Activated T-helper 17 cell treated with anti-CD3 and anti-CD28 coated beads, Interleukin-2, amount 50 U/mL, for 72 hours (primary cell): ENCODE results near the gene KDF1. TPM values are rescaled to one million over a fixed set of nuclear protein-coding genes. Genes with fewer than 3 reads are reported as not detected.
"Not testable (repeated sequence)": the region's sequence is repeated elsewhere in the genome, so short reads cannot be mapped to it uniquely, and the experiment has no call there.

Experiments used
- ATAC-seq: fragments of 150-1000 bp; cut with Tn5 transposase; replicated peaks from 2 replicates; pipeline ENCODE4 v1.10.0; 2021; ENCODE audit warnings: mild to moderate bottlenecking, moderate library complexity
- H3K27ac Mint-ChIP-seq: one replicate; pipeline ENCODE4 v1.8.0; 2022; ENCODE audit warnings: mixed read lengths
- H3K27me3 Mint-ChIP-seq: one replicate; pipeline ENCODE4 v1.8.0; 2022; ENCODE audit warnings: mixed read lengths
- H3K36me3 Mint-ChIP-seq: one replicate; pipeline ENCODE4 v1.8.0; 2022; ENCODE audit warnings: low read depth, mild to moderate bottlenecking, mixed read lengths
- H3K4me1 Mint-ChIP-seq: one replicate; pipeline ENCODE4 v1.8.0; 2022; ENCODE audit warnings: mixed read lengths
- H3K4me3 Mint-ChIP-seq: one replicate; pipeline ENCODE4 v1.8.0; 2022; ENCODE audit warnings: mild to moderate bottlenecking, mixed read lengths
- H3K9me3 Mint-ChIP-seq: one replicate; pipeline ENCODE4 v1.8.0; 2022; ENCODE audit warnings: mixed read lengths
- total RNA-seq, 2 donors: library from RNA; stranded (reverse); gene quantifications; one replicate each; pipeline ENCODE4 v1.2.3, GENCODE V29; 2022

The KDF1 gene
- total RNA-seq, 2 donors from 2014 or later: not detected

GRCh38 chr1:26951821-26952497 lies 8.3 kb downstream of the KDF1 start:
- Mint-ChIP-seq H3K4me3 (no peak overlapping the region), H3K36me3 (no peaks in the 10 kb centered on the region), H3K4me1 (peaks cover 5% of the 10 kb centered on the region), H3K27me3 (no peaks in the 10 kb centered on the region), H3K9me3 (no peaks in the 10 kb centered on the region), H3K27ac (no peak overlapping the region)
- ATAC-seq: no peak

- Mint-ChIP-seq H3K36me3 (peaks cover 7% of the 10 kb centered on the region), H3K27me3 (no peaks in the 10 kb centered on the region), H3K4me1 (peaks cover 5% of the 10 kb centered on the region), H3K4me3 (no peak overlapping the region), H3K9me3 (no peaks in the 10 kb centered on the region), H3K27ac (no peak overlapping the region)
- no peak for ATAC-seq
Observed at GRCh38 chr1:26951216-26951615, 9.1 kb downstream of the KDF1 start.

GRCh38 chr1:26950602-26951001 lies 9.7 kb downstream of the KDF1 start:
- no peak overlapping the region for H3K4me3 Mint-ChIP-seq
- H3K27ac Mint-ChIP-seq: no peak overlapping the region
- H3K36me3 Mint-ChIP-seq: peaks cover 13% of the 10 kb centered on the region
- no peaks in the 10 kb centered on the region for H3K9me3 Mint-ChIP-seq
- peaks cover 5% of the 10 kb centered on the region for H3K4me1 Mint-ChIP-seq
- no peaks in the 10 kb centered on the region for H3K27me3 Mint-ChIP-seq
- ATAC-seq: no peak

- no peak overlapping the region for H3K4me3 Mint-ChIP-seq
- peaks cover 20% of the 10 kb centered on the region for H3K36me3 Mint-ChIP-seq
- no peak for ATAC-seq
Observed at GRCh38 chr1:26949926-26950319, 10.3 kb downstream of the KDF1 start.

GRCh38 chr1:26949266-26949925 lies 10.9 kb downstream of the KDF1 start:
- H3K4me1 Mint-ChIP-seq: peaks cover 5% of the 10 kb centered on the region
- H3K27me3 Mint-ChIP-seq: no peaks in the 10 kb centered on the region

More at GRCh38 chr1:26949926-26950319, 10.3 kb downstream of the KDF1 start:
- Mint-ChIP-seq H3K27ac (peak overlapping the region; percentile 14), H3K4me1 (peaks cover 5% of the 10 kb centered on the region), H3K27me3 (no peaks in the 10 kb centered on the region), H3K9me3 (no peaks in the 10 kb centered on the region)

GRCh38 chr1:26948725-26949057 lies 11.6 kb downstream of the KDF1 start:
- not testable (repeated sequence) for H3K9me3 Mint-ChIP-seq, H3K27ac Mint-ChIP-seq, ATAC-seq, H3K4me1 Mint-ChIP-seq, H3K27me3 Mint-ChIP-seq, H3K4me3 Mint-ChIP-seq
- H3K36me3 Mint-ChIP-seq: peaks cover 32% of the 10 kb centered on the region

More at GRCh38 chr1:26949266-26949925, 10.9 kb downstream of the KDF1 start:
- H3K36me3 Mint-ChIP-seq: peaks cover 25% of the 10 kb centered on the region
- H3K9me3 Mint-ChIP-seq: no peaks in the 10 kb centered on the region
- H3K4me3 Mint-ChIP-seq: no peak overlapping the region
- ATAC-seq: no peak
- H3K27ac Mint-ChIP-seq: peak overlapping the region; percentile 14

- ATAC-seq: no peak
- H3K9me3 Mint-ChIP-seq: no peaks in the 10 kb centered on the region
- no peak overlapping the region for H3K27ac Mint-ChIP-seq
- peaks cover 56% of the 10 kb centered on the region for H3K36me3 Mint-ChIP-seq
- no peak overlapping the region for H3K4me3 Mint-ChIP-seq
- H3K27me3 Mint-ChIP-seq: no peaks in the 10 kb centered on the region
- H3K4me1 Mint-ChIP-seq: no peaks in the 10 kb centered on the region
Observed at GRCh38 chr1:26946270-26946669, 14.0 kb downstream of the KDF1 start.

- Mint-ChIP-seq H3K27me3 (no peaks in the 10 kb centered on the region), H3K27ac (peak overlapping the region; percentile 11), H3K36me3 (peaks cover 59% of the 10 kb centered on the region)
Observed at GRCh38 chr1:26945728-26946127, 14.5 kb downstream of the KDF1 start.

GRCh38 chr1:26945138-26945537 lies 15.1 kb downstream of the KDF1 start:
- Mint-ChIP-seq H3K9me3 (no peaks in the 10 kb centered on the region), H3K4me1 (no peaks in the 10 kb centered on the region), H3K27ac (peak overlapping the region; percentile 11), H3K4me3 (no peak overlapping the region), H3K36me3 (peaks cover 65% of the 10 kb centered on the region), H3K27me3 (no peaks in the 10 kb centered on the region)
- no peak for ATAC-seq

More at GRCh38 chr1:26945728-26946127, 14.5 kb downstream of the KDF1 start:
- Mint-ChIP-seq H3K9me3 (no peaks in the 10 kb centered on the region), H3K4me3 (no peak overlapping the region), H3K4me1 (no peaks in the 10 kb centered on the region)
- no peak for ATAC-seq

GRCh38 chr1:26942656-26943055 lies 17.6 kb downstream of the KDF1 start:
- Mint-ChIP-seq H3K27ac (peak overlapping the region; percentile 71), H3K4me1 (no peaks in the 10 kb centered on the region), H3K27me3 (no peaks in the 10 kb centered on the region), H3K4me3 (no peak overlapping the region), H3K36me3 (peaks cover 75% of the 10 kb centered on the region), H3K9me3 (no peaks in the 10 kb centered on the region)
- no peak for ATAC-seq

GRCh38 chr1:26941311-26941710 lies 19.0 kb downstream of the KDF1 start:
- H3K27ac Mint-ChIP-seq: no peak overlapping the region
- ATAC-seq: no peak
- no peak overlapping the region for H3K4me3 Mint-ChIP-seq
- peaks cover 81% of the 10 kb centered on the region for H3K36me3 Mint-ChIP-seq
- H3K4me1 Mint-ChIP-seq: no peaks in the 10 kb centered on the region
- no peaks in the 10 kb centered on the region for H3K9me3 Mint-ChIP-seq
- no peaks in the 10 kb centered on the region for H3K27me3 Mint-ChIP-seq

- no peaks in the 10 kb centered on the region for H3K27me3 Mint-ChIP-seq
- H3K9me3 Mint-ChIP-seq: no peaks in the 10 kb centered on the region
- H3K4me1 Mint-ChIP-seq: no peaks in the 10 kb centered on the region
- H3K4me3 Mint-ChIP-seq: no peak overlapping the region
- peaks cover 75% of the 10 kb centered on the region for H3K36me3 Mint-ChIP-seq
- ATAC-seq: no peak
- no peak overlapping the region for H3K27ac Mint-ChIP-seq
Observed at GRCh38 chr1:26938659-26939025, 21.6 kb downstream of the KDF1 start.

GRCh38 chr1:26938004-26938658 lies 22.1 kb downstream of the KDF1 start:
- Mint-ChIP-seq H3K4me1 (no peaks in the 10 kb centered on the region), H3K27me3 (no peaks in the 10 kb centered on the region), H3K9me3 (no peaks in the 10 kb centered on the region), H3K4me3 (no peak overlapping the region), H3K27ac (no peak overlapping the region), H3K36me3 (peaks cover 75% of the 10 kb centered on the region)
- ATAC-seq: no peak

- H3K27ac Mint-ChIP-seq: no peak overlapping the region
- no peak for ATAC-seq
Observed at GRCh38 chr1:26936823-26937222, 23.4 kb downstream of the KDF1 start.

GRCh38 chr1:26932531-26932930 lies 27.7 kb downstream of the KDF1 start:
- no peaks in the 10 kb centered on the region for H3K9me3 Mint-ChIP-seq
- H3K27me3 Mint-ChIP-seq: no peaks in the 10 kb centered on the region
- H3K36me3 Mint-ChIP-seq: peaks cover 80% of the 10 kb centered on the region
- no peaks in the 10 kb centered on the region for H3K4me1 Mint-ChIP-seq
- H3K27ac Mint-ChIP-seq: peak overlapping the region; percentile 38
- H3K4me3 Mint-ChIP-seq: no peak overlapping the region
- ATAC-seq: no peak

More at GRCh38 chr1:26936823-26937222, 23.4 kb downstream of the KDF1 start:
- Mint-ChIP-seq H3K9me3 (no peaks in the 10 kb centered on the region), H3K36me3 (peaks cover 74% of the 10 kb centered on the region), H3K27me3 (no peaks in the 10 kb centered on the region), H3K4me1 (no peaks in the 10 kb centered on the region), H3K4me3 (no peak overlapping the region)
